Hematopoietic multipotent progenitor cell (in vitro differentiated cells): Measurements from ENCODE around the gene MRPL58. TPM values are rescaled to one million over a fixed set of nuclear protein-coding genes. Genes with fewer than 3 reads are reported as not detected.
"Not testable (repeated sequence)": the region's sequence is repeated elsewhere in the genome, so short reads cannot be mapped to it uniquely, and the experiment has no call there.

Source experiments
- DNase-seq, 3 donors: peaks; one replicate each; pipeline ENCODE4 v3.0.0-alpha.2; 2011 to 2015; ENCODE audit warnings: low read depth in 2 of 3, low spot score in 2 of 3
- total RNA-seq: library from RNA; depleted of rRNA; stranded (reverse); fragments of >200 nt; gene quantifications from one replicate; pipeline ENCODE4 v1.2.3, GENCODE V29; 2012

MRPL58 gene
- total RNA-seq, 1 donor, result 16.7 TPM

DNA sequence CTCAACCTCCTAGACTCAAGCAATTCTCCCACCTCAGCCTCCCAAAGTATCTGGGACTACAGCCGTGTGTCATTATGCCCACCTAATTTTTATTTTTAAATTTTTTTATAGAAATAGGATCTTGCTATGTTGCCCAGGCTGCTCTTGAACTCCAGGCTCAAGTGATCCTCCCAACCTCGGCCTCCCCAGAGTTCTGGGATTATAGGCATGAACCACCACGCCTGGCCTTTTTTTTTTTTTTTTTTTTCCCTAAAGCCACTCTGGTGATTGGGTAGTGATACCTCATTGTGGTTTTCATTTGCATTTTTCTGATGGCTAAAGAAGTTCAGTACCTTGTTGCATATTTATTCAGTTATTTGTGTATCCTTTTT is 26.3 kb upstream of the MRPL58 start:
- no peak for DNase-seq

DNA sequence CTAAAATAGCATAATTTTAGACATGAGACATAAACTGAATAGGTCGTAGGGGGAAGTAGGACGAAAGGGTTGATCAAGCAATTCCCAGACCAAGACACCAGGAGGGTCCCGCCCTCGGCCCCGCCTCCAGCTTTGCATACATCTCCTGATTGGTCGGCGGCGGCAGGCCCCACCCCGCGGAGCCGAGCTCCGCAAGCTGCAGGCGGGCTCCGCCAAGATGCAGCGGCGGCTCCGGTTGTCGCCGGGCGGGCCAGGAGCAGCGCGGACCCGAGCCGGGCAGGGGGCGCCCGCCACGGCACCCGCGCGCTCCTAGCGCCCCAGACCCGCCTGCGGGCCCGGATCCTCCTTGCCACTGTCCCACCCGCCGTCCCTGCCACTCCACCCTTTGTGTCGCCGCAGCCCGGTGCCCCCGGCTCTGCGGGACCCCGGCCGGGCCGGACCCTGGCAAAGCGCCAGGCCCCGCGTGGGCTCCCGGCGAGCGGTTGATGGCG is 25.0 kb upstream of the MRPL58 start, which contains the start of gene CDR2L:
TSS of gene CDR2L (plus strand) at position 215 of the 491 bp plus-strand sequence. CDS start 412 bp downstream, outside the sequence.
- peak; percentile 73 to 93 (median 91) for DNase-seq

DNA sequence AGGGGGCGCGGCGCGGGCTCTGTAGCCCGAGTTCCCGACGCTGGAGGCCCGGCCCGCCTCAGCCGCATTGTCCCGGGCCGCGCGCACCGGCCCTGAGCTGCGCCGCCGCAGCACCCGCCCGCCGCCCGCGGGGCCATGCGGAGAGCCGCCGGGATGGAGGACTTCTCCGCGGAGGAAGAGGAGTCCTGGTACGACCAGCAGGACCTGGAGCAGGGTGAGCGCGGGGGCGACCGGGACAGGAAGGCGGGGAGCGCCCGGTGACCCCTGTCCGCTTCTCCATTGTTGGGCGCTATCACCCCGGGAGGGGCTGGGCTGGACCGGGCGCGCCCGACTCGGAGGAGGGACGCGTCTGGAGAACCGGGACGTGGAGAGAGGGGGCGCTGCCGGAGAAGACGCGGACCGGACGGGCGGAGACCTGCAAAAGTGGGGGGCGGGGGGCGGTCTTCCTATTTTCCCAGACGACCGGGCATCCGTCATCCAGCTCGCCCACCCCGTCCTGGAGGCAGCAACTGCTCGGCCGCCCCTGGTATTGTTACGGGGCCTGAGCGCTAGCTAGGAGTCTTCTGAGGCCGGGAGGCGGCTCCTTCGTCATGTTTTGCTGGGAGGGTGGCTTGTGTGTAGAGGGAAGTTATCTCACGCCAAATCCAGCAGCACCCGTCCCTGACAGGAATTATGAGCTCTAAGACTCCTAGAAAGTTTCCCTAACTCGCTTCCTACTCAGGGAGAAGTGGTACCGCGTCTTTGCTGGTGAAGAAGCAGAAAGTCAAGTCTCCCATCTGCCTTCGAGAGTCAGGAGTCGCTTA is 24.4 kb upstream of the MRPL58 start:
- DNase-seq, result peak in 1 of 3 donors; percentile 50

DNA sequence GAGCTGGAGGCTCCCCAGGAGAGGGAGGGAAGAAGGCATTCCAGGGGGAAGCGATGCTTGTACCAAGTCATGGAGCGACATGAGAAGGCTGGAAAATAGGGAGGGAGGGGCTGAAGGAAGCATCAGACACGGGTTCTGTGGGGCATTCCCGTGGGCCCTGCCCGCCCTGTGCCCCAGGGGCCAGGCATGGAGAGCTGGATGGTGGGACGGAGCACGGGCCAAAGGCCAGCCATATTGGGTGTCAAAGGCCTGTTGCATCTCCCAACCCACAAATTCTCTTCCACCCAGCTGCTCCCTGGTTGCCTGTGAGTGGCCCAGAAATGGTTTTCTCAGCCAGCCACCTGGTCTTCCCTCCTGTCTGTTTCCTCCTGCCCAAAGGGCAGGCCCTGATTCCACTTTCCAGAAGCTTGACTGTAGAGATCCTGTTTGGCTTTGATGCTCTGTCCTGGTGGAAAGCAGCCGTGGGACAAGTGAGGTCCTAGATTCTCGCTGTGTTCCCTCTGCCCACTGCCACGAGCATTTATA is 21.8 kb upstream of the MRPL58 start:
- DNase-seq, result no peak

DNA sequence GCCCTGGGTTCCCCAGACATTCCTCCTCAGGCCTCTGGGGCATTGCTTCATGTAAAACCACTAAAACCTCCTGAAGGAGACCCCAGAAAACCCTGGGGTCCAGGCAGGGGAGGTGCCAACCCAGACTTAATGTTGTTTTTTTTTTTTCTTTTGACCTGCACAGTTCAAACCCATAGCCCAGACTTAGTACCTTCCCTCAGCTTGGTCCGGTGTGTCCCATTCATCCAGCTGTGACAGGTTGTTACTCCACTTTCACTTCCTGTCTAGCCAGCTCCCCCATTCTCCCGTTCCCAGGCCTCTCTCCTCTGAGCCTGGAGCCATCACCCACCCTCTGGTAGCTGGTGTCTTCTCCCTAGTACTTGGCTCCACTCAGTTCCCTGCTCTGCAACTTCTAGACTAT is 20.2 kb upstream of the MRPL58 start:
- no peak for DNase-seq

DNA sequence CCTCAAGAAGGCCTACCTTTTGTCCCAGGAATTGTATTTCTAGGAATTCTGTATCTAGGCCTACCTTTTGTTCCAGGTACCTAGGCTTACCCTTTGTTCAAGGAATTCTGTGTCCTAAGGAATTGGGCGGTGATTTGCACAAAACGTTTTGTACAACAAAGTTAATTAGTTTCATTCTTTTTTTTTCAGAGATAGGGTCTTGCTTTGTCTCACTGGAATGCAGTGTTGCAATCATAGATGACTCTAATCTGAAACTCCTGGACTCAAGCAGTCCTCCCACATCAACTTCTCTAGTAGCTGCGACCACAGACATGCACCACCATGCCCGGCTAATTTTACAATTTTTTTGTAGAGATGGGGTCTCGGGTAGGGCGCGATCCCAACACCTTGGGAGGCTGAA is 18.0 kb upstream of the MRPL58 start:
- DNase-seq, result no peak

DNA sequence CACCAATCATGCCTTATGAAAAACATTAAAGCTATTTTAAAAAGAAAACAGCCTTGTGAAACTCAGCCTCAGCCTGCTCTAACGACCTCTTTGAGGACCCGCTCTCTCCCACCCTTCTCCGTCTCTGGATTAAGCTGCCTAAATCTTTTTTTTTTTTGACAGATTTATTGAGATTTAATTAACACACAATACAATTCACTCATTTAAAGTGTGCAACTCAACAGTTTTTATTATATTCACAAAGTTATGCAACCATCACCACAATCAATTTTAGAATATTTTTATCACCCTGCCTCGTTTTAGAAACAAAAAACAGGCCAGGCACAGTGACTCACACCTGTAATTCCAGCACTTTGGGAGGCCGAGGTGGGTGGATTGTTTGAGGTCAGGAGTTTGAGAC is 16.6 kb upstream of the MRPL58 start:
- DNase-seq, result no peak

DNA sequence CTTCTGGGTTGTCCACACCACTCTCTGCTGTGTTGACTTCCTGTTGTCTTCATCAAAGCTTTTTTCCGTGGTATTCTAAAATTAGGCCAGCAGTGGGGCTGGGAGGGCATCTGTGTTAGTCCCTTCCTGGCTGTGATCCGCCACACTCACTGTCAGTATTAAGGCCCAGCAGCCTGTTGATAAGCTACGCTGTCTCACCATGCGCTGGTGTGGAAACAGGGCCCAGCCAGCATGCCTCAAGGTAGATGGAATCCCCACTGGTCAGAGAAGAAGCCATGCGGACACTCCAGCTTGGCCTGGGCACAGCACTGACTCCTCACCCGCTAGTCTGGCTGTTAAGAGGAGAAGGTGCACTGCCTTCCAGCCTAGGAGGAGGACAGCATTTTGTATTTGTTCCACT is 13.7 kb upstream of the MRPL58 start:
- no peak for DNase-seq

DNA sequence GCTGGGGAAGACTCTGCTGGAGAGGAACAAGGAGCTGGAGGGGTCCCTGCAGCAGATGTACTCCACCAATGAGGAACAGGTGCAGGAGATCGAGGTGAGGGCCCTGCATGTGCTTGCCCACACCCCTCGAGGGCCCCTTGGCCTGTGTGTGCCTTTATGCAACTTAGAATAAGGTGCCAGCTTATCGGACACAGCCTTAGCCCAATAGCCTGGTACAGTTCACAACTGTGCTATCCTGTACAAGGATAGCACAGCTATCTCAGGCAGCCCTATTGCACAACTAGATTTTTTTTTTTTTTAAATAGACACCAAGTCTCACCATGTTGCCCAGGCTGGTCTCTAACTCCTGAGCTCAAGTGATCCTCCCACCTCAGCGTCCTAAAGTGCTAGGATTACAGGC is 12.9 kb upstream of the MRPL58 start:
- no peak for DNase-seq

DNA sequence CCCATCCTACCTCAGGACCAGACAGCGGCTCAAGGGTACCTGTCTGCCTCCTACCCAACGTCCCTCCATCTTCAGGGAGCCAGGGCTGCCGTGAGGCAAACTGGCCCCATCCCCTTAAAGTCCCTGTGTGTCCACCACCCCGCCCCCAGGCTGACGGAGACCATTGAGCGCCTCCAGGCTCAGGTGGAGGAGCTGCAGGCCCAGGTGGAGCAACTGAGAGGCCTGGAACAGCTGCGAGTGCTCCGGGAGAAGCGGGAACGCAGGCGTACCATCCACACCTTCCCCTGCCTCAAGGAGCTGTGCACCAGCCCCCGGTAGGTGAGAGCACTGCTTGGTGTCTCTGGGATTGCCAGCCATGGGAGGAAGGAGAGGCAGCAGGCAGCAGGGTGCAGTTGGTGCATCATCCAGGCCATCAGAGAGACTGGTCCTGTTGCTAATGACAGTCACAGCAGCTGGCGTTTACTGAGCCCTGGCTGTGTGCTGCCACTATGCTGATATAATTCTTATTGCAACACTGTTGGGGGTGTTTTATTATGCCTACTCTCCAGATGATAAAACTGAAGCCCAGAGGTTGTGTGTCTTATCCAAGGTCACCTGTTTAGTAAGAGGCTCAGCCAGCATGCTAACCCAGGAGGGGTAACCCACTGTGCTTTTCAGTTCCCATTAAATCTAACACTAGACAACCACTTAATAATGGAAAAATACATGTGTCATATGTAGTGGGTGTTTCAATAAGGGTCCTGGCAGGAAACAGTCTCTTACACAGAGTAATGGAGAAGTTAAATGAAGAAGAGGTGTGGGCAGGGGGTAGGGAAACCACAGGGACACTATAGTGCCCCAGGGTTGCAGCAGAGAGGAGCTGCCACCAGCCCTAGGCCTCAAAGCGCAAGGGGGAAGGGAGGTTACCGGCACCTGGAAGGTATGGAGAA is 10.3 kb upstream of the MRPL58 start:
- DNase-seq, result peak in 1 of 3 donors; percentile 42

DNA sequence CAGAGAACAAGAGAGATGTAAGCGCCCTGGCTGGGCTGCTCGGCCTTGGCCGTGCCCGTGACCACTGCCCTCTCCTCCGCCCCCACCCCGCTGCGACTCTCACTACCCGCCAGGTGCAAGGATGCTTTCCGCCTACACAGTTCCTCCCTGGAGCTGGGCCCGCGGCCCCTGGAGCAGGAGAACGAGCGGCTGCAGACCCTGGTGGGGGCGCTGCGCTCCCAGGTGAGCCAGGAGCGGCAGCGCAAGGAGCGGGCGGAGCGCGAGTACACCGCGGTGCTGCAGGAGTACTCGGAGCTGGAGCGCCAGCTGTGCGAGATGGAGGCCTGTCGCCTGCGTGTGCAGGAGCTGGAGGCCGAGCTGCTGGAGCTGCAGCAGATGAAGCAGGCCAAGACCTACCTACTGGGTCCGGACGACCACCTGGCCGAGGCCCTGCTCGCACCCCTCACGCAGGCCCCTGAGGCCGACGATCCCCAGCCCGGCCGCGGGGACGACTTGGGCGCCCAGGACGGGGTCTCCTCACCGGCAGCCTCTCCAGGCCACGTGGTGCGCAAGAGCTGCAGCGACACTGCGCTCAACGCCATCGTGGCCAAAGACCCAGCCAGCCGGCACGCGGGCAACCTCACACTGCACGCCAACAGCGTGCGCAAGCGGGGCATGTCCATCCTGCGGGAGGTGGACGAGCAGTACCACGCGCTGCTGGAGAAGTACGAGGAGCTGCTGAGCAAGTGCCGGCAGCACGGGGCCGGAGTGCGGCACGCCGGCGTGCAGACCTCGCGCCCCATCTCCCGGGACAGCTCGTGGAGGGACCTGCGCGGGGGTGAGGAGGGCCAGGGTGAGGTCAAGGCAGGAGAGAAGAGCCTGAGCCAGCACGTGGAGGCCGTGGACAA is 9.2 kb upstream of the MRPL58 start:
- no peak for DNase-seq

DNA sequence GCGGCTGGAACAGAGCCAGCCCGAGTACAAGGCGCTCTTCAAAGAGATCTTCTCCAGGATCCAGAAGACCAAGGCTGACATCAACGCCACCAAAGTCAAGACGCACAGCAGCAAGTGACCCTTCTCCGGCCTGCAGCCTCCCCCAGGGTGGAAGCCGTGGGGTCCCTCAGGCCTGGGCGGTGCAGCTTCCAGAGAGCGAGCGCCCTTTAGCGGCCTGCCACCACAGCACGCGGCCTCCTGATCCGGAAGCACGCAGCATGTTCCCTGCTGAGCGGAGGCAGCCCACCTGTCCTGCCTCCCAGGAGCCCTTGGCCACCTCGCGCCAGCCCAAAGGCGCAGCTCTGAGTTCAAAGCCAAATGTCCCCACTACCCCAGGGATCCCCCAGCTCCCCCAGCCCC is 8.5 kb upstream of the MRPL58 start:
- no peak for DNase-seq

DNA sequence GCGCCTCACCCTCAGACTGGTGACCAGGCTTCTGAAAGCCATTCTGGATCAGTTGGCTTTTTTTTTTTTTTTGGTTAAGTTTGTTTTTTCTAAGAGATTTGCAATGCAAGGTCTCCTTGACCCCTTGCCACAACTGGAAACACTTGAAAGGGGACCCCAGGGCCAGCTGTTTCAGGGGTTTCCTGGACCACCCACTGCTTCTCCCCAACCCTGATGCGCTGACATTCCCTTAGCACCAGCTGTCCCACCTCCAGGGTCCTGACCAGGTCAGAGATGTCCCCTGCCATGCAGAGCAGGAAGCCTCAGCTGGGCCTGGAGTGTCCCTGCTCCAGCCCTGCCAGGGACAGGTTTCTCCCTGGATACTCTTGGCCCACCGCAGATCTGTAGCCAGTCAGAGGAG is 8.1 kb upstream of the MRPL58 start:
- no peak for DNase-seq

DNA sequence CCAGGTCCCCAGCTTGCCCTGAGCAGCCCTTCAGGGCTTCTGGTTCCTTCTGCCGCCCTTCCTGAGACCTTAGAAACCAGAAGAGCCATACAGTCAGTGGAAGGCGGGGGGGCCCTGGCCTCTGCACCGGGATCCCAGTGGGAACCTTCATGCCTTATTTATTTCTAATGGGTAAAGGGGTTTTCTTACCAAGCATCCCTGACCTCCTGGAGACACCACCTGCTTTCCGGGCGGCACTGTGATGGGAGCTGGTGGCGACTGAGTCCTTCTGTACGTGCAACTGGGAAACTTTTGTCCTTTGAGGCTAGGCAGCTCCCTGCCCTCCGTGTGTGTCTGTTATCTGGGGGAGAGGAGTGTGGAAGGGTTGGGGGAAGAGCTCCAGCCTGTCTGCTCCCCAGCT is 7.2 kb upstream of the MRPL58 start:
- no peak for DNase-seq

DNA sequence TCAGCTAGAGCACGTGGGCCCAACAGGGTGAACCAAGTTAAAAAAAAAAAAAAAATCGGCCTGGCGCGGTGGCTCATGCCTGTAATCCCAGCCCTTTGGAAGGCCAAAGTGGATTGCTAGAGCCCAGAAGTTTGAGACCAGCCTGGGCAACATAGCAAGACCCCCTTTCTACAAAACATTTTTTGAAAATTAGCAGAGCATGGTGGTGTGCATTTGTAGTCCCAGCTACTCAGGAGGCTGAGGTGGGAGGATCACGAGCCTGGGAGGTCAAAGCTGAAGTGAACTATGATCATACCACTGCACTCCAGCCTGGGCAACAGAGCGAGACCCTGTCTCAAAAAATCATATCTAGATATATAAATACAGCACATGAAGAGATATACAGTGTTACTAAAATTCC is 6.4 kb upstream of the MRPL58 start:
- not testable (repeated sequence) for DNase-seq

DNA sequence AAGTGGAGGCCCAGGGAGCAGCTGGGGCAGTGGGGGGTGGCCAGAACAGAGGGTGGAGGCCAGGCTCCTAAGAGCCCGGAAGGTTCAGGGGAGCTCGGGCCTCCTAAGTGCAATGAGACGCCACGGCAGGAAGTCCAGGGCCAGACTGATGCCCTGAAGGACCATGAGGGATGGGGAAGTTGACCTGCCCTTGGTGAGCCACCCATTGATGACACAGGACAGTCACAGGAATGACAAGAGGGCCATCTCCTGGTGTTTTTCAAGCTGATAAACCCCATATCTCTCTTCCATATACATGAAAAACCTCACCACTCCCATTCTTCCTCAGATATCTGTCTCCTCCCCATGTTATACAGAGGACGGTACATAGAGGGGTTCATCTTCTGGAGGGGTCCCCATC is 5.8 kb upstream of the MRPL58 start:
- DNase-seq, result no peak

DNA sequence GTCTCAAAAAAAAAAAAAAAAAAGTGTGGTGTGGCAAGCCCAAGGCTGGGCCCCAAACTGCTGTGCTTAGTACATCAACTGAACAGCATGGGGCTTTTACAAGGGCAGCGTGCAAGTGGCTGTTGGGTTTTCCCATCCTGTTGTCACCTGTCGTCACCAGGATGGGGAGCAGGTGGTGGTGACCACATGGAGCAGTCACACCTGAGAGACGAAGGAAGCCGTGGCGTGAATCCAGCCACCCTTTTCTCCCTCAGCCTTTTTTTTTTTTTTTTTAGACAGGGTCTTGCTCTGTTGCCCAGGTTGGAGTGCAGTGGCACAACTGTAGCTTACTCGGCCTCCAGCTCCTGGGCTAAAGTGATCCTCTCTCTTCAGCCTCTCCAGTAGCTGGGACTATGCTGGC is 4.1 kb upstream of the MRPL58 start:
- no peak for DNase-seq

DNA sequence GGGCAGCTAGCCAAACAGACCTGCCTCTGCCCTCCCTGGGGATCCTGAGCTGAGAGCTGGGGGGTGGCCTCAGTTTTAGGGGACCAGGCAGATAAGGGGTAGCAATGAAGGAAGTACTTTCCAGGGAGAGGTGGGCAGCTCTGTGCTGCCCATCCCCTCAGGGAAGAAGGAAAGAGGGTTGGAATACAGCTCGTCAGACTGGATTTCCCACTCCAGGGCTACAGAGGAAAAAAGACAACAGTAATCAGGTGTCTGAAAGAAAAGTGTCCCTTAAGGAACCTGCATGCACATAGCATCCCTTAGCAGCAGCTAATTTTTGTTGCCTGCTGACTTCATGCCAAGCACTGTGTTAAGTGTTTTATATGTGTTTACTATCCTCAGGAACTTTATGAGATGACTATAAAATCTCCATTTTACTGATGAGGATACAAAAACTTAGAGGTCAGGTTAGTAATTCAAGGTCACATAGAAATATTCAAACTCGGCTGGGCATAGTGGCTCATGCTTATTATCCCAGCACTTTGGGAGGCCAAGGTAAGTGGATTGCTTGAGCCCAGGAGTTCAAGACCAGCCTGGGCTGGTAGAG is 3.2 kb upstream of the MRPL58 start:
- no peak for DNase-seq

DNA sequence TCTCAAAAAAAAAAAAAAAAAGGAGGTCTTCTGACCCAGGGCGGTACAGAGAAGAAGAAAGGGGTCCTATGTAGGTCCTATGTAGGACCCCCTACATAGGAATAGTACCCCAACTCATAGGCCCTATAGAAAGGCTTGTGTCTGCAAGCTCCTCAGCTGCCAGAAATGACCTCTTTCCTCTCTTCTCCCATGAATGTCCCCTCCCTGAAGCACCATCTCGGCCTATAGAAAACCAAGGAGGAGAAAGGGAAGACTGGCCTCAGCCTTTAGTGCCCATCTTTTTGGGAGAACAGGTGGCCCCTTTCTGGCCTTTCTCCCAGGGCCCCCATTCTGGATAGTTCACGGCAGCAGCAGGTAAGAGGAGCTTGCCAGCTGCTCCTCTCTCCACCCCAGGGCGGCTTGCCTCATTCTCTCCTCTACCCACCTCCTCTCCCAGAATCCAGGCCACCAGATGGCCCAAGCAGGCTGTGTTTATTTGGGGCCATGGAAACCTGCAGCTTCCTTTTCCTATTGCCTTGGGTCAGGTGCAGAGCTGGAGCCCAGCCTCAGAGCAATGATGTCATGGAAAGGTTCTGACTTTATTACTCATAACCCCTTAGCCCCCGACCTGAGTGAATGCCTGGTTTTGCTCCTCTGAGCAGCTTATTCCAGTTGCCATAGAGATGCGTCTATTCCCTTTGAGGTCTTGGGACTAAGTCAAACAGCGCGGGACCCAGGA is 1.6 kb upstream of the MRPL58 start:
- DNase-seq, result peak in 2 of 3 donors; percentile 63 to 80
